ENCODE results near the gene TARM1.

TARM1 gene

DNA sequence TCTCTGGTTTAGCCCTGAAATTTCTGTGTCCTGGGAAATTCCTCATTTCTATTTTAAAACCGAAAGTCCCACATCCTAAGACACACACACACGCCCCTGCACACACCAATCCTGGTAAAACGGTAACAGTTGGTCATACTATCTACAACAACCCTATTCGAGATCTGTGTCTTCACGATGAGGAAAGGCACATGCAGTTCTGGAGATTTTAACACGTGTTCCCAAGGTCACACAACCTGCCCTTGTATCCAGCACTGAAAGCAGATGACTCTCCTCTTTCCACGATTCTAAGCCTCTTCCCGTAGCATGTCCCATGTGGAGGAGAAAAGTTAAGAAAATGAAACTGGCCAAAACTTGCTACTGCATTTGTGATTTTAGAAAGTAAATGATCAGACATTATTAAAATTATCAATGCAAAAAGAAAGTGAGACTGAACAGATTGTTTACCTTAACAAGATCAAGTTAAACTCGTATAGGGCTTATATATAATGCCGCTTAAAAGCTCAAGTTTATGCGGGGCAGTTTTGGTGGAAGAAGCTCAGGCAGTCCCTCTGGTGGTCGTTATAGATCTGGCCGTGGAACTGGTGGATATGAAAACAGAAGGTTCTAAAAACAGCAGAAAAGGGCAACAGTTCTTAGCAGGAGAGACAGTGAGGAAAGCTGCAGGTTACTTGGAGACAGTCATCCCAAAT lies 50.1 kb downstream of the TARM1 start:
- no peak for DNase-seq

DNA sequence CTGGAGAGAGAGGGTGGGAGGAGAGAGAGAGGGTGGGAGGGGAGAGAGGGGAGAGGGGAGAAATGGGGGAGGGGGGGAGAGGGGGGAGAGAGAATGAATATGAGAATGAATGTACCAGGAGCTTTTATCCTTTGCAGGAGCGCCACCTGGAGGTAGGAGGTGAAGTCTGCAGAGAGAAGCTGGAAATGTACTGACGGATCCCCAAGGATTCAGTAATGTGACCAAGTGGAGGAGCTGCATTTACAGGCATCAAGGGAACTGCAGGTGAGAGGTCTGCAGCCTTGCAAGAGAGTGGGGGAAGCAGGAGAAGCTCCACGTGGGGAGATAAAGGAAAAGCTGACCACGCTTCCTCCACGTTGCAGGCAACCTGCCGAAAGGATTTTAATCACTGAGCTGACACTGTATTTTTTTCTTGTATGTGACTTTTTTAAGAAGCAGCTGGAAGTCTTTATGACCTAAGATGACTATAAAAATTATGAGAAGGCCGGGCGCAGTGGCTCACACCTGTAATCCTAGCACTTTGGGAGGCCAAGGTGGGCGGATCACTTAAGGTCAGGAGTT lies 51.2 kb downstream of the TARM1 start:
- DNase-seq: no peak

DNA sequence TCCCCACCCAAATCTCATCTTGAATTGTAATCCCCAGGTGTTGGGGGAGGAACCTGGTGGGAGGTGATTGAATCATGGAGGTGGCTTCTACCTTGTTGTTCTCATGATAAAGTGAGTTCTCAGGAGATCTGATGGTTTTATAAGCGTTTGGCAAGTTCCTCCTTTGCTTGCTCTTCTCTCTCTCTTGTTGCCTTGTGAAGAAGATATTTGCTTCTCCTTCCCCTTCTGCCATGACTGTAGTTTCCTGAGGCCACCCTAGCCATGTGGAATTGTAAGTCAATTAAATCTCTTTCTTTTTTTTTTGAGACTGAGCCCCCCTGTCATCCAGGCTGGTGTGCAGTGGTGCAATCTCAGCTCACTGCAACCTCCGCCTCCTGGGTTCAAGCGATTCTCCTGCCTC lies 51.9 kb downstream of the TARM1 start:
- DNase-seq: no peak

DNA sequence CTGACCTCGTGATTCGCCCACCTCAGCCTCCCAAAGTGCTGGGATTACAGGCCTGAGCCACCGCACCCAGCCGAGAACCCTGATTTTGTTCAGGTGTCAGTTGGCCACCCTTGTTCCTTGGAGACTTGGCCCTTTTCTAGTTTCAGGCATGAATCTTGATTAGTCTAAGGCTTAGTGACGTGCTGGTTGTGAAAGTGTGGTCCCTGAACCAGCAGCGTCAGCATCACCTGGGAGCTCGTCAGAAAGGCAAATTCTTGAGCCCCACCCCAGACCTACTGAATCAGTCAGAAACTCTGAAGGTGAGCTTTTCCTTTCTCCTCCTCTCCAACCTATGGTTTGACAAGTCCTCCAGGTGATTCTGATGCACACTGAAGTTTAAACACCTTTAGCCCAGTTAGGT lies 54.5 kb downstream of the TARM1 start:
- DNase-seq: no peak

DNA sequence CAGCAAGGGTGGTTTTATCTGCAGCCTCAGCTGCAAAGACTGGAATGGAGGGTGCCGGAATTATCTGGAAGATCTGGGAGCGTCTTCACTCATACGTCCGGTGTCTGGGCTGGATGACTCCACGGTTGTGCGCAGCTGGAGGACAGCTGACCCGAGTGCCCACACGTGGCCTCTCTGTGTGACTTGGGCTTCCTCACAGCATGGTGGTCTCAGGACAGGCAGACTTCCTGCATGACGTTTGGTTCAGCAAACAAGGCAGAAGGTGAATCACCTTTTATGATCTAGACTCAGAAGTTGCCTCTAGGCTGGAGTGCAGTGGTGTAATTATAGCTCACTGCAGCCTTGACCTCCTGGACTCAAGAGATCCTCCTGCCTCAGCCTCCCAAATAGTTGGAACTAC lies 56.5 kb downstream of the TARM1 start:
- DNase-seq: no peak

DNA sequence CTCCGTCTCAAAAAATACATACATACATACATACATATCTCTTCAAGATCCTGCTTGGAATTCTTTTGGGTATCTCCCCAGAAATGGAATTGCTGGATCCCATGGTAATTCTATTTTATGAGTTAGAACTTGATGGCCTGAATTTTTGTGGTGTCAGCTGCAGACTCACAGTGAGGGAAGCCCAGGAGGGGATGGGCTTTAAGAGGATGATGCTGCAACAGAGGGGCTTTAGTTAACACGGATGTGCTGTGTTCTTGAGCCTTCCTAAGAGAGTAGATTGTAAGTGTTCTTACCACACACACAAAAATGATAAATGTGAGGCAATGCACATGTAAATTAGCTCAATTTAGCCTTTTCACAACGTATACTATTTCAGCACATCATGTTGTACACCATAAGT lies 58.0 kb downstream of the TARM1 start:
- no peak for DNase-seq

DNA sequence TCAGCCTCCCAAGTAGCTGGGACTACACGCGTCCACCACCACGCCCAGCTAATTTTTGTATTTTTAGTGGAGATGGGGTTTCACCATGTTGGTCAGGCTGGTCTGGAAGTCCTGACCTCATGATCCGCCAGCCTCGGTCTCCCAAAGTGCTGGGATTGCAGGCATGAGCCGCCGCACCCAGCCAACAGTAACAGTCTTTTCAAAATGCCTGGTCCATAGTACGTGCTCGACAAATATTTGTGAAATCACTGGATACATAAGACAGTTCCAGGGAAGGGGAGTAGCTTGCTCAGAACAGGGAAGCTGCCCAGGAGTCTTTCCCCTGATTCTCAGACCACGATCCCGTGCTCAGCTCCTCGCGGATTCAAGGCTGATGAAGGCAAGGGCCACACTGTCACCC lies 59.2 kb downstream of the TARM1 start:
- no peak for DNase-seq

DNA sequence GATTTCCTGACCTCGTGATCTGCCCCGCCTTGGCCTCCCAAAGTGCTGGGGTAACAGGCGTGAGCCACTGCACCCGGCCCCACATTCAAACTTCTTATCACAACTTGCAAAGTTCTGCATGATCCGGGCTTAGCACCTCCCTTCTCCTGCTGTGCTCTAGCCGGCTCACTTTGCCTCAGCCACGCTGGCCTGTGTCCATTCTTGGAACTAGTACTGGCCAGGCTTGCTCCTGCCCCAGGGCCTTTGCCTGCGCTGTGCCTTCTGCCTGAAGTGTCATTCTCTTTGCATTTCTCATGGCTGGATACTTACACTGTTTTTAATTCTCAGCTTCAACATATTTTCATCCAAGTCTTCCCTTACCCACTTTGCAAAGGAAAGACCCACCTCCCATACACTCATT lies 59.8 kb downstream of the TARM1 start:
- no peak for DNase-seq
